HG03565 (cell line): ENCODE data around the gene RUBCNL.

Experiments
- ATAC-seq: cut with Tn5 transposase; IDR thresholded peaks from one replicate; pipeline ENCODE4 v1.9.1; 2021; ENCODE audit warnings: mild to moderate bottlenecking, moderate library complexity; ENCODE audit not compliant: unreplicated experiment

RUBCNL gene

DNA sequence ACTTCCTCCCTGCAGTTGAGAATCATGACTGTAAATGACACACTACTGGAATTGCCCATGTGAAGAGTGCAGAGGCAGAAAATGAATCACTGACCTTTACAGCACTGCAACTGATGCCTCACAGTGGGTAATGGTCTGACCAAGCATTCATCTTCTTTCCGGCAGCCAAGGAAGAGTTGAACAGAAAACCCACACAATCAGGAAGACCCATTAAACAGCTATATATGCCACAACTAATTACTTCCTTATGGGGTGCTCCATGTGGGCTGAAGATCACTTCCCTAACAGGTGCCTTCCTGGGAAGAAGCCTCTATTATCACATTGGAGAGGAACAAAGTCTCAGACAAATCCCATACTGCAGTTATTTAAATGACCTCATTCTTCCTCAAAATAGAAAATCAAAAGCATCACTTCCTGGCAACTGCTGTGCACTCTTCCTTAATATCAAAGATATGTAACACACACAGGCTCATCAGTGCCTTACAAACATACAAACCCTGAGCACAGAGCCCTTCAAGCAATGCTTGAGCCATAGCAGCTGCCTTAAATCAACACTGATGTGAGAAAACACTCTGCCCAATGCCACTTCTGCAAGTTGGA lies 45.8 kb downstream of the RUBCNL start:
- ATAC-seq = peak; percentile 75

- no peak for ATAC-seq
Observed at GRCh38 chr13:46340631-46341111, 46.4 kb downstream of the RUBCNL start.

DNA sequence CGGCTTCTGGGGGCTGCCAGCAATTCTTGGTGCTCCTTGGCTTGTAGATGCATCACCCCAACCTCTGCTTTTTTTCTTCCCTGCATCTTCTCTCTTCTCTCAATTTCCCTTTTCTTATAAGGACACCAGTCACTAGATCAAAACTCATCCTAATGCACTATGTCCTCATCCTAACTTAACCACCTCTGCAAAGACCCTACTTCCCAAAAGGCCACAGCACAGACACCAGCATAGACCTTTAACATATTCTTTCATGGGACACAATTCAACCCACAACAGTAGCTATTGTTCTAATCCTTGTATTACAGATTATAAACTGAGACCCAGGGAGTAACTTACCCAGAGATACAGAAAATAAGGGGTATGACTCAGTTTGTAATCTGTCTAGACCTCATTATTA lies 47.0 kb downstream of the RUBCNL start:
- ATAC-seq = no peak

- no peak for ATAC-seq
Observed at GRCh38 chr13:46339035-46339666, 47.9 kb downstream of the RUBCNL start.

DNA sequence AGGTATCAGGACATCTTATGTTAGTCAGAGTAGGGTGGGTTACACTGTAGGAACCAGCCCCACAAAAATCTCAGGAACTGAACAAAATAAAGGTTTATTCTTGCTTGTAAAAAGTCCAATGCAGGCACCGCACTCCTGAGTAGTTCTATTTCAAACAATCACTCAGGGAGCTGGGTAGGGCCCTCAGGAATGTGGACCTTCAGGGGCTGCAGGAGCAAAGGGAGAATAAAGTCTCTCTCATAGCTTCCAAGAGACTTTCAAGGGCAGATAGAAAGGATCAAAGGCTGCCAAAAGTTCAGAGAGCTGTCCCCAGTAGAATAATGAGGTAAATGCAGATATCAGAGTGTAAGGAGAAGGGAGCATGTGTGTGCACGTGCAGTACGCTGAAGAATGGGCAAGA lies 49.4 kb downstream of the RUBCNL start:
- ATAC-seq = no peak

DNA sequence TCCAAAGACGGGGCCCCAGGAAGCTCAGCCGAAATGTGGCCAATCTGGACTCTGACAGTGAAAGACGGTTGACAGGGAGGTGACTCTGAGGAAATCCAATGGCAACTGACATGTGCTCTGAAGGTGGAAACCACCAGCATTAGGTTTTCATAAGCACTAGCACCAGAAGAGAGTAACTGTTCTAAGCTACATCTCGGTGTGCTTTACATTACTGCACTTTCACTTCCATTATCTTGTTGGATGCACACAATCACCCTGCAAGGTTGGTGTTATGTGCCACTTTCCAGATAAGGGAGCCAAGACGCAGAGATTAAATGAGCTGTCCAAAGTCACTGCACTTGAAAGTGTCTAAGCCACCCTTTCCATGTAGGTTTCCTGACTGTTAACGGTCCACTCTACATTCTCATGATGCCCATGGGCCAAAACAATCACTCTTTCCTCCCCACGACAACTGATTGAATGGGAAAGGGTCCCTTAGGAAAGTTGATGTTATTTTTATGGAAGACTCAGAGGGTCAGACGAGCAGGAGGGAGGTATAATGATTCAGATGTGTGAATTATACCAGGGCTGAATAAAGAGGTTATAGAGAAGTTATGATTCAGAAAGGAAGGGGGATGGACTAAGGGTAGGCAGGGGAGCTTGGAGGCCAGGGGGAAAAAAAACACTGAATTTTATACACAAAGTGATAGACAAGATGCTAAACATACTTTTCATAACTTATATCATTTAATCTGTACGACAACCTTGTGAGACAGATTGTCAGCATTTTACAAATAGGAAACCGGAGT lies 52.8 kb downstream of the RUBCNL start:
- ATAC-seq = no peak

DNA sequence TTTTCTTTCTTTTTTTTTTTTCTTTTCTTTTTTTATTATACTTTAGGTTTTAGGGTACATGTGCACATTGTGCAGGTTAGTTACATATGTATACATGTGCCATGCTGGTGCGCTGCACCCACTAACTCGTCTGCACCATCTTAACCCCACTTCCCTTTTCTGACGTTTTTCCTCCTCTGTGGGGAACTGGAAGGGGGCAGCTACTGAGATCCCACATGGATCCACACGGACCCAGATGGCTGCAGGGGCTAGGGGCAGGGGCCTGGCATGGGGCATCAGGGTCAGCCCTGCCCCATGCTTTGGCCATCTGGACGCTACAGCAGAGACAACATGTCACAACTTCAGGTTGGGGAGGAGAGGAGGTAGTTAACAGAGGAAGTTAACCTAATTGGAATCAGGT lies 54.3 kb downstream of the RUBCNL start:
- no peak for ATAC-seq

GRCh38 chr13:46329624-46330023 lies 57.4 kb downstream of the RUBCNL start:
- no peak for ATAC-seq

GRCh38 chr13:46327246-46327645 lies 59.8 kb downstream of the RUBCNL start:
- no peak for ATAC-seq

- no peak for ATAC-seq
Observed at GRCh38 chr13:46324976-46325375, 62.1 kb downstream of the RUBCNL start.

GRCh38 chr13:46321494-46322225 lies 65.4 kb downstream of the RUBCNL start:
- ATAC-seq = no peak

DNA sequence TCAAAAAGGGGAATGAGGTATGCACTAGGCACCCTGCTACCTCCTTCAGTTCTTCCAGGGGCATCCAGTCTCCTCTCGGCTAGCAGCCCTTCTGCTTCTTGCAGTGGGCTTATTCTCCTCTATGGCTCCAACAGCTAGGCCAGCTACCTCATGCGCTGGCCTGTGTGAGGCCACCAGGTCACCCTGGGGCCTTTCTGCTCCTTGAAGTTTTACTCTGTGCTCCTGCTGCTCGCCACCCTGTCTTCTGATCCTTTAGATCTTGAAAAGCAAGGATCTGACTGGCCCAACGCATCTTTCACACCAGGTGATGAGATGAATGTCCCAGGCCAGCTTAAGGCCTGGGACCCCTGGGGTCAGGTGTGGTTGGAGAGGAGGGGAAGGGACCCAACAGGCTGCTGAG lies 66.2 kb downstream of the RUBCNL start:
- no peak for ATAC-seq

DNA sequence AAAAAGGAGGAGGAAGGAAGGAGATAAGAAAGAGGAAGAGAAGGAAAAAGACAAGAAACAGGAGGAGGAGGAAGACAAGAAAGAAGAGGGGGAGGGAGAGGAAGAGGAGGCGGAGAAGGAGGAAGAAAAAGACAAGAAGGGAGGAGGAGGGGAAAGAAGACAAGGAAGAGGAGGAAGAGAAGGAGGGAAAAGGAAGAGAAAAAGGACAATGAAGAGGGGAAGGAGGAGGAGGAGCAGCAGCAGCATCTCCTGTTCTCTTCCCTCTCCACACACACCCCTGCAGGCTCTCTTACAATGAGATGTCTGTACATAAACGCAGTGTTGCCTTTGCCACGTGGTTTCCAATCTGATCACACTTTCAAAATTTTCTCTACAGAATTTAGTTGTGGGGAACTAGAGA lies 66.6 kb downstream of the RUBCNL start:
- ATAC-seq = no peak

DNA sequence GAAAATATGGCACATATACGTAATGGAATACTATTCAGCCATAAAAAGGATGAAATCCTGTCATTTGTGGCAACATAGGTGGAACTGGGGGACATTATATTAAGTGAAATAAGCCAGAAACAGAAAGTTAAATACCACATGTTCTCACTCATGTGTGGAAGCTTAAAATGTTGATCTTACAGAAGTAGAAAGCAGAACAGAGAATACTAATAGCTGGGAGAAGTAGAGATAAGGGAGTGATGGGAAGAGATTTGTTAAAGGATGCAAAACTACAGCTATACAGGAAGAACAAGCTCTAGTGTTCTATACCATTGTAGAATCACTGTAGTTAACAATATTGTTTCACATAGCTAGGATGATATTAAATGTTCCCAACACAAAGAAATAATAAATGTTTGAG lies 68.1 kb downstream of the RUBCNL start:
- ATAC-seq = no peak

DNA sequence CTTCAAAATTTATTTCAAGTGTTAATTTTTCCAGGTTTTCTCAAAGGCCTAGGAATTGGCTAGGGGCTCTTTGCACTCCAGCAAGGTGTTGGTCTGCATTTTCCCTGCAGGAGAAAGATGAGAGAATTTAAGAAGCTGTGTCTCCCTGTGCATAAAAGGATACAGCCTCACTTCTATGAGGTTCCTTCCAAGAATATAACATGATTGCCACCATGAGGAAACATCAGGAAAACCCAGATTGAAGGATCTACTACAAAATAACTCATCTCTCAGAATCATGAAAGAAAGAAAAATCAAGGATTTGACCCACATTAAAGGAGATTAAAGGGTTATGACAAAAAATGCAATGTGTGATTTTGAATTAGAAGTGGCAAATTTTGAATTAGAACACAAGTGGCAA lies 69.9 kb downstream of the RUBCNL start:
- ATAC-seq = no peak

GRCh38 chr13:46315491-46316075 lies 71.5 kb downstream of the RUBCNL start:
- no peak for ATAC-seq

DNA sequence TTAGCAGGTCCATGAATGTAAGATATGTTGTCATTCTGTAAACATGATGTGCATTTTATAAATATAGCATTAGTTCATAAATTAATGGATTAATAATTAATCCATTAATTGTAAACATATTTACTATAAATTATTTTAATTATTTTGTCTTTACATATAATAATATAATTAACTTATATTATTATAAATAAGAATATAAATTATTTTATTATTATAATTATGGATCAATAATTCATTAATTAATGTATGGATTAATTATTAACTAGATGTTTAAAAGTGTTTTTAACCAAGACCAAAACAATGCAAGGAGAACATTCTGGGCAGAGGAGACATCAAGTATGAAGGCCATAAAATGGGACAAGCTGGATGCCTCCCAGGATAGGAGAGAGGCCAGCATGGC lies 72.0 kb downstream of the RUBCNL start:
- no peak for ATAC-seq

DNA sequence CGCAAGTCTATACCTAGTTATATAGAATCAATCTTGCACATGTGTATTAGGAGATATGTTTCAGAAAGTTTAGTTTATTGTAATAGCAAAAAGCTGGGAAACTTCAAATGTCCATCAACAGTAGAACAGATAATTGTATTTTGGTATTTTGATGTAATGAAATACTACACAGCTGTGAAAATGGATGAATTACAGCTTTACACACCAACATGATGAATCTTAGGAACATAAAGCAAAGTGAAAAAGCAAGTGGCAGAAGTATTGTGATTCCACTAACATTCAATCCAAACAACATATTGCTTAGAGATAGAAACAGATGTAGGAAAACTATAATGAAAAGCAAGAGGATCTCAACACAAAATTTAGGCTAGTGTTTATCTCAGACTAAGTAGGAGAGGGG lies 72.5 kb downstream of the RUBCNL start:
- no peak for ATAC-seq

DNA sequence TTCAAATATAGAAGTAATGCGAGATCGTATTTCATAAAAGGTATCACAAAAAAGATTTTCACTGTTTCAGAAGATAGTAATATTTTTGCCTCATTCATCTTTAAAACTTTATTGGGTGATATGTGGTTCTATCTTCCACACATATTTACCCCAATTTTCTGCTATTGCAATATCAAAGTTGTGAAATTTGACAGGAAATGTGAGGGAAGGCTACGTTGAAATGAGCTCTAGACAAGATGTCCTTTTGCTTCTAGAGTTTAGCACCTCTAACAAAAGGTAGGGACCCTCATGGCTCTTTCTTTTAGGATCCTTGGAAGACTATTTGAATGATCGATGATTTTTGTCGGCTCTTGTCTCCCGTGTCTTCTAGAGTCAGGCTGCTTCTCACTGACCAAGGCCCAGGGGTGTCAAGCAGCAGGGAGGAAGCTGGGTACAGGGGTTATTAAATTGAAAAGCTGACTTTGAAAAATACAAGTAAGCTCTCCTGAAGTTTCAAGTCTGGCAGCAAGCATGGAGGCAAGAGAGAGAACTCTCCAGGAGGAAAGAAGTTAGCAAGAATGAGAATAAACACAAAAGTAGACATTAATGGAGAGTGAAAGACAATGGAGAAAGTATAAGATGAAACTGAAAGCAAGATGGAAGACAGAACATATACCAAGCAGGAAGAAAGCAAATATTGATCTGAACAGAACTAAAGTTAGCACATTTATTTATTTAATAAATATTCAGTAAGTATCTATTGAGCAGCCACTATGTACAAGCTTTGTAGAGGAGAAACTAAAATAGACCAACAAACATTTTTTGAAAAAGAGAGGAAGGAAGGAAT lies 73.4 kb downstream of the RUBCNL start:
- no peak for ATAC-seq

- ATAC-seq = no peak
Observed at GRCh38 chr13:46313024-46313423, 74.0 kb downstream of the RUBCNL start.
